CD4-positive, alpha-beta T cell treated with Interferon alpha-2 for 1 hour (primary cell): ENCODE measurements around the gene TMIE.

ENCODE experiments used
- DNase-seq, 2 donors: peaks; one replicate each; pipeline ENCODE4 v3.0.0-alpha.2; 2020 to 2022

TMIE gene

DNA sequence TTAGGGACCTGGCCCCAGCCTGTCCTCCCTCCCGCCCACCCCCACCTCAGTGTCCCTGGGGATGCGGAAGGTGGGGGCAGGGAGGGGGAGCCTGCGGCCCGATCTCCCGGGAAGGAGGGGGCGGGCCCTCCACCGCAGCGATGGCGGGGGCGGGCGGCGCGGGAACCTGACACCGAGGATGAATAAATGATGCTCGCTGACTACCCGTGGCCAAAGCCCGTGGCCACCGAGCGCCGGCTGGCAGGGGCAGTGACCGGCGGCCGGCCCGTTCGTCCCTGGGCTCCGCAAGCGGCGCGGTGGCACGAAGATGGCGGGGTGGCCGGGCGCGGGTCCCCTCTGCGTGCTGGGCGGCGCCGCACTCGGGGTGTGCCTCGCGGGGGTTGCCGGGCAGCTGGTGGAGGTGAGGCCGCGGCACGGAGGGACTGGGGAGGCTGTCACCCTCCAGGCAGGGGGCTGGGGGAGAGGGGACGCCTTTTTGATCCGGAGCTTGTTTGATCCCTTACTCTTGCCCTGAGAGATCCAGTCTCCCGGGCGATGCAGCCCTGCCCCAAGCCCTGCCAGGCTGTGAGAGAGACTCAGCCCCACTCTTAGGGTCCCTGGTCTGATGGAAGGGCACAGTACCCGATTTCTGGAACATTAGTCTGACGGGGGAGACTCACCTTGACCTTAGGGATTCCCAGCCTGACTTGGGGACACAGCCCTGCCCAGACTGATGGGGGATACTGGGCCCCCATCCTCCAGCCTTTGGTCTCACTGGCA lies at the start of gene TMIE:
Gene TMIE, plus strand, starts transcription at position 212 of the 759 bp plus-strand sequence. Its CDS starts 96 bp downstream, at position 308.
- DNase-seq: no peak

GRCh38 chr3:46655271-46655670 lies 45.9 kb upstream of the TMIE start:
- DNase-seq: no peak

DNA sequence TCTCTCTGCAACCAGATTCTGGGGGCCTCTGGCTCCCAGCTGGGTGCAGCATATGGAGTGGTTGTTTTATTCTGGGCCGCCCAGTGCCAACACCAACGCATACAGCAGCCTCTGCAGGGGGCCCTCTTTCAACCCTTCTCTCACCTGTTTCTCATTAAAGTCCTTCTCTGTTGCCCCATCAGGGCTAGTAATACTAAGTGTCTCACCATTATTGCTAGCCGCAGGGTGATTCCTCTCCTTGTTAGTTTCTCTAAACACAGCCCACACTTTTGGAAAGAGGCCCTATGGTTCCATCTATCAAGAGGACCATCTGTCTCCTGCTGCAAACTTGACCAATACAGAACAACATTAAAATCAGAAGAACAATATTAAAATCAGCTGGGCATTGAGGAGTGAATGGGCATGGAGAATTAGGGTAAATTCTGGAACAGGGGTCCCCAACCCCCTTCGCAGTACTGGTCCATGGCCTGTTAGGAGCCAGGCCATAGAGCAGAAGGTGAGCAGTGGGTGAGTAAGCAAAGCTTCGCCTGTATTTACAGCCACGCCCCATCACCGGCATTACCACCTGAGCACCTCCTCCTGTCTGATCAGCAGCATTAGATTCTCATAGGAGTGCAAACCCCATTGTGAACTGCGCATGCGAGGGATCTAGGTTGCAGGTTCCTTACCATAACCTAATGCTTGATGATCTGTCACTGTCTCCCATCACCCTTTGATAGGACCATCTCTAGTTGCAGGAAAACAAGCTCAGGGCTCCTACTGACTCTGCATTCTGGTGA lies 44.2 kb upstream of the TMIE start:
- DNase-seq: no peak

DNA sequence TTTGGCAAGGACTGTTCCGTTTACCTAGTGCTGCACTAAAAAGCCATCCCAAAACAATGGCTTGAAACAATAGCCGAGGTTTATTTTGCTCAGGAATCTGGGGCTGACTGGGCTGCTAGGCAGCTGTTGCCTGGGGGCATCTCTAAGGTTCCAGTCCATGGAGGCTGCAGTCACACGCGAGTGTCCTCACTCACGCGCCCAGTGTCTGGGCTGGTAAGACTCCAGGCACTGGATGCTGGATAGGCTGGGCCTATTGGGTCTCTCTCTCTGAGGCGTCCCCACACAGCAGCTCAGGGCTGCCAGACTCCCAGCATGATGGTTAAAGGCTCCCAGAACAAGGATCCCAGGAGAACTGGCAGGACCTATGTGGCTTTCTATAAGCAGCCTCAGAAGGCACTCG lies 41.9 kb upstream of the TMIE start:
- DNase-seq: no peak

- DNase-seq: no peak
Measured at GRCh38 chr3:46660003-46660402, 41.2 kb upstream of the TMIE start.

- no peak for DNase-seq
Measured at GRCh38 chr3:46660543-46661523, 40.4 kb upstream of the TMIE start.

GRCh38 chr3:46661776-46662766 lies 39.1 kb upstream of the TMIE start:
- DNase-seq: no peak

DNA sequence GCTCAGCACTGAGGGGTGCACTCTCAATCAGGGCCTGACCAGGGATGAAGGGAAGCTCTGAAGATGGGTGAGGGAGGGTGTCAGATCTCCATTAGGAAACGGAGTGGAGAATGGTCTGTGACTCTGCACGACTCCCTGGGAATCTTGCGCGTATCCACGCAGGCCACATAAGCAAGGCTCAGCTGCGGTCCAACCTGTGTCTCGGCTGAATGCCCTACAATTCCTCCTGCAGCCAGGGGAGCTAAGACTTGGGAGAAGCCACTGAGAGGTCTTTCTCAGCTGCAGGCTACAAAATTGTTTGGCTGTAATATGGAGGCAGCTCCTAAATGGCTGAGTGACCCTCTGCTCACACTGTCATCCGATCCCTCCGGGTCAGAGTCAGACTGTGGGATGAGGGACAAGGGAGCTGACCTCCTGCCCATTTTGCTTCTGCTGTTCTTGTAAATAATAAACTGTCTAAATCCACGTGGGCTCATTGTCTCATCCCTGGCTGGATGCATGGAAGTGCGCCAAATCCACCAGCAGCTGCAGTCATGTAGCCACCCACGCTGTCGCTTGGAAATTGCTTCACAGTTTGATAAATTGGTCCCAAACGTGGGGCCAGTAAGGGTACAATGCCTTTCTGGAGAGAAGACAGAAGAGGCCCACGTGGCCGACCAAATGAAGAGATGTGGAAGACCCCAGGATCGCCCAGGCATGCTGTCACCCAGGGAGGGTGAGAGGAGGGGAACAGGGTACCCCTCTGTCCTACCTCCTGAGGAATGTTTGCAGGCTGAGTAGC lies 38.2 kb upstream of the TMIE start:
- DNase-seq: no peak

- DNase-seq: peak in 1 of 2 donors; percentile 12
Measured at GRCh38 chr3:46663591-46664135, 37.5 kb upstream of the TMIE start.

DNA sequence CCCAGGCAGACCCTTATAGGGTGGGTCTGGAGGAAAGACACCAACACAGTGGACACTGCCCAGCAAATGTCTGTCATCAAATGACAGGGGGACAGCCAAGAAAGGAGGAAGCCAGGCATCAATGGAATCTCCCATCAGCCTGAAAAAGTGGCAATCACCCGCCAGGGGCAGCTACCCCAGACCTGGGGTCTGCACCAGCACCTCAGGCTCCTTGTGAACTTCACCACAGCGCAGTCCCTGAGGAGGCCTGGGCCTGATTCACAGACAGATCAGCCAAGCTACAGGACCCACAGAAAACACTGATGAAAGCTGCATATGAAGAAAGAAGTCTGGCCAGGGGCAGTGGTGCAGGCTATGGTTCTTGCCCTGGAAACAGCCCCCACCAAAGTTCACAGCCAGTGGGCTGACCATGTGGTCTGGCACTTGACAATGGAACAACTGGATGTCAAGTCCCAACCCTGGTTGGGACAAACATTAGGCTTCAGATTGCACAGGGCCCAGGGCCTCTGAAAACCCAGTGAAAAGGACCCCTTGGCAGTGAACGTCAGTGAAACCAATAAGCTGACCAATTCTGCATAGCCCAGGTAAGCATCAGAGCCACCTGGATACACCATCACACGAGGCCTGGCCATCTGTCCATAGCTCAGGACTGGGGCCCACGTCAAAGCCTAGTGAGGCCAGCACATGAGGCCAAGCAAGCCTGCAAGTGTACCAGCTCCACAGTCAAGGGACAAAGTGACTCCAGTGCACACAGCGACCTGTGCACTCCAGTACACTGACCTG lies 36.8 kb upstream of the TMIE start:
- no peak for DNase-seq

DNA sequence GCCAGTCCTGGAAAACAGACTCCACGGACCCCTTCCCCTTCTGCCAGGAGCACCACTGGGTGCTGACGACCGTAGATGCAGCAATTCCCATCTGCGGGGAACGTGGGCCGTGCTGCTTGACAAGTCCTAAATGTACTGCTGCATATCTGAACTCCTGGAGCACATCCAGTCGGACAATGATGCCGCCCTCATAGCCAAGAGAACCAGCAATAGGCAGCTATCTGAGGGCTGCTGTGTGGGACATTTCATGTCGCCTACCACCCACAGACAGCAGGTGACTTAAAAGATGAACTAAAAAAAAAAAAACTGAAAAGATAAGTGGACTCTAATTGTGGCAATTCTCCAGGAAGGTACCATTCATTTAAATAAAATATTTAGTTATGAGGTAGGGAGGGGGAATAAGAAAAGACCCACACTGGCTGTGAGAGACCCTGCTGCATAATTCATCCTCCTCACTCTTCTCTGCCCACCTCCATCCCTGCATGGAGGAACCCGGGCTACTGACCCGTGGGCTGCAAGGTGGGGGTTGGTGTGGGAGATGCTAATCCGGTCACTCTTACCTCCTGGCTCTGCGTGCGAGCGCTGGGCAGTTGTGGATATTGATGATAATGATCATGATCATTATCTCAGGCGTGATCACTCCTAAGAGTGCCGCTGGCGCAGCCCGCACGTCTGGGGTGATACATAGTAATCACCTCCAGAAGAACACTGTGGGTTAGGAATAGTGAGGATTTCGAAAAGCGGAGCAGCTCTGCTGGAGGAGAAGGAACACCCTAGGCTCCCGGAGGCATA lies 36.0 kb upstream of the TMIE start:
- DNase-seq: no peak

DNA sequence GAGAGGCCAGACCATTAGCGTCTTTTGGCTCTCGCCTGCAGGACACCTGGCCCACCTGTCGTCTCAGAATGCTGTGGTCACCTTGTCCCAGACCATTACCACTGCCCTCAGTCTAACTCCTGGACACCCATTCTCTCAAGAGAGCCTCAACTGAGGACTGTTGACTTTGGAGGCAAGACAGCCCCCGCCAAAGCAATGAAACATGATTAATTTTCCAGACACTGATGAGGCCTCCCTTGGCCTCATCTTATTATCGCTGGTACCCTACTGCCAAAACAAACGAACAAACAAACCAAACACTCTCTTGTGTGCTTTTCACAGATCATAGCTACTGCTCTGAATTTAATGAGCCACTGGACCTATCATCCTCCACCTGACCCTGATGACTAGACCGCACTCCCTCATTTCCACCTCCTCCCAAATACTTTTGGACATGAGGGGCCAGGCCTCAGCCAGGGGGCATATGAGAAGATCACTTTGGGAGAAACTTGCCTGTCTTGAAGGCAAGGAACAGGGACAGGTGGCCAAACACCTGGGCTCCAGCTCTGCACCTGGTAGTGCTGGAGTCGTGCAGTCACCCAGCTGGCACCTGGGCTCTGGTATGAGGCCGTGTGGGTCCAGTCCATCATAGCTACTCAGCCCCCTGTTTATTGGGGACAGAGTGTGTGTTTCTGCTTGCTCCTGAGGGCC lies 35.3 kb upstream of the TMIE start:
- DNase-seq: no peak

GRCh38 chr3:46666453-46666845 lies 34.7 kb upstream of the TMIE start:
- DNase-seq: no peak

DNA sequence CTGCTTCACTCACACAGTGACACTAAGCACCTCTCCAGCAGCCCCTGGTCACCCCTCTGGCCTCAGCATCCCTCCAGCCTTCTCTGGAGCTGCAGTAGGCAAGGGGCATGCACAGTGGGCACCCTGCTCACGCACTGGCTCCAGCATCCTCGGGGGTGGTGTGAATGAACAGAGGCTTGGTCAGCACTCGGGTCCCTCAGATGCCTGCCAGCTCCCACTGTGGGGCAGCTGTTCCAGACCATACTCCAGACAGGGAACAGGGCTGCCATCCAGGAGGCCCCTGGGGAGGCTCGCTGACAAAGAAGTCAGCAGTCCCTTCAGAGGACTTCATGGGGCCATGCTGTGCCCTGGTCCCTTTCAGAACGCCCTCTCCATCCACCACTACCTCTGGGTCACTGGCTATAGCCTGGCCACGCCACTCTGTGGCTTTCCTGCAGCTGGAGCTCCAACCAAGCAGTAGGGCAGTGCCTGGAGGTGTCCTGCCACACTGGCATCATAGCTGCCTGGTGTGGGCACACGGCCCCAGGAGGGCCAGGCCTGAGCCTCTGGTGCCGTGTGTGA lies 34.1 kb upstream of the TMIE start:
- no peak for DNase-seq

- no peak for DNase-seq
Measured at GRCh38 chr3:46667657-46668056, 33.5 kb upstream of the TMIE start.

DNA sequence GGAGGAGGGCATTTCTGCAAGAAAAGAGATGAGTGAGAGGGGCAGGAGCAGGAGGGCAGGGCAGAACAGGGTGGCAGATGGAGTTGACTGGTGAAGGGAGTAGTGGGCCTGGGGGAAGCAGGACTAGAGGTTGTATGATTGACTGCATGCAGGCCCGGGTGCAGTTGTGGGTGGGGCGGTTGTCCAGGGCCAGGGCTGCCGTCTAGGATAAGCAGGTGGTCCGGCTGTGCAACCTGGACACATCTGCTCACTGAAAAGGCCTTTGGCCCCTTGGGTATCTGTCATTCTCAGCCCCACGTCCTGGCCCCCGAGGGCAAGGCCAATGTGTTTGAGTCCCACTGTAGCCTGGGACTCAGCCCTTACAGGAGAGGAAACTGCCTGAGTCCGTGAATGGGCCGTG lies 33.1 kb upstream of the TMIE start:
- DNase-seq: no peak

GRCh38 chr3:46668591-46668990 lies 32.6 kb upstream of the TMIE start:
- no peak for DNase-seq
